Body of pancreas (tissue), 4 donors: Measurements from ENCODE around the gene DNAJC28. TPM values are rescaled to one million over a fixed set of nuclear protein-coding genes. Genes with fewer than 3 reads are reported as not detected.

Source experiments
- ATAC-seq: fragments of 150-250 bp; one replicate; pipeline ENCODE4 v1.9.1; 2016
- DNase-seq, 4 donors: peaks; one replicate each; pipeline ENCODE4 v3.0.0-alpha.2; 2019
- H3K27ac ChIP-seq, 4 donors: fragments of 200-600 bp; sonication (generic); 1 replicate in 3 of 4; 2 replicates in 1 of 4; pipeline versions ENCODE4 v1.5.1 to v1.6.1; 2016 to 2019; ENCODE audit warnings: mild to moderate bottlenecking in 1 of 4, mixed read lengths in 1 of 4, moderate library complexity in 1 of 4
- H3K27me3 ChIP-seq, 2 donors: fragments of 200-600 bp; sonication (generic); one replicate each; pipeline ENCODE4 v1.6.0; 2016; ENCODE audit warnings: mild to moderate bottlenecking in 1 of 2
- H3K36me3 ChIP-seq, 2 donors: fragments of 200-600 bp; sonication (generic); replicated peaks in 1 of 2; 2 replicates each; pipeline ENCODE4 v1.5.1; 2016; ENCODE audit warnings: low read depth in 2 of 2; ENCODE audit not compliant: insufficient read depth in 1 of 2
- H3K4me1 ChIP-seq: fragments of 200-600 bp; sonication (generic); one replicate; pipeline ENCODE4 v1.6.0; 2016
- H3K4me3 ChIP-seq, 2 donors: fragments of 200-600 bp; sonication (generic); 1 replicate in 1 of 2; 2 replicates in 1 of 2; pipeline ENCODE4 v1.5.1; 2016 to 2019
- H3K9me3 ChIP-seq, 3 donors: fragments of 200-600 bp; sonication (generic); 1 replicate in 2 of 3; 2 replicates in 1 of 3; pipeline ENCODE4 v1.5.1; 2016
- POLR2A ChIP-seq, 3 donors: fragments of 450-650 bp; IDR thresholded peaks; one replicate each; pipeline ENCODE4 v1.6.1; 2016; ENCODE audit warnings: antibody characterized with exemption in 3 of 3, mild to moderate bottlenecking in 2 of 3
- WGBS, 2 donors: methylation state at CpG; one replicate each; pipeline ENCODE4 v1.1.5; 2017; 5-methylcytosine and 5-hydroxymethylcytosine counted together
- intact Hi-C: fragments of 100-400 bp; cut with DNase I; formaldehyde crosslinking; loops from one replicate; pipeline ENCODE4 v1.15.1; 2023
- total RNA-seq, 2 donors: library from RNA; depleted of rRNA; stranded (reverse); fragments of >200 nt; gene quantifications; one replicate each; pipeline ENCODE4 v1.1.0, GENCODE V29; 2016
- TF ChIP-seq, protein P1 (sequence below), 7 experiments: fragments of 450-650 bp in 4 of 7; fragments of 200-600 bp in 3 of 7; sonication (generic) in 3 of 7; IDR thresholded peaks; one replicate each; pipeline ENCODE4 v1.5.1; 2016 to 2019; ENCODE audit warnings: antibody characterized with exemption in 7 of 7

The DNAJC28 gene
- total RNA-seq, 2 donors from 2014 or later: 1.3 to 2.3 TPM

DNA sequence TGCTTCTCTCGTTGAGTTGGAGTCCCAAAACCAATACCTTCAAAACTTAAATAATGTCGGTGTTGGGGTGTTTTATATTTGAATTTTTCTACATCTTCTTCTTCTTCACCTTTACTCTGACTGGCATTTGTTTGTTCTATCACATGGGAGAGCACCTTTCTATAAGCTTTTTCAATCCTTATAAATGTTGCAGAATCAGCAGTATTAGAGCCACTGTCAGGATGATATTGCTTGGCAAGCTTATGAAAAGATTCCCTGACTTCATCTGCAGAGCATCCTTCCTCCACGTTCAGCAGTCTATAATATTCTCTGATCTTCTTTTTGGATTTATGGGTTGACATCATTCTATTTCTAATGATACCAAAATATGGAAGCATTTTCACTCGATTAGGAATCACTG lies 2.6 kb downstream of the DNAJC28 start:
- H3K4me1 ChIP-seq: peaks cover 5% of the 10 kb centered on the region
- DNase-seq (no peak), ATAC-seq (no peak)
- intact Hi-C loops: no loop called here
- H3K27me3 ChIP-seq: no peaks in the 10 kb centered on the region
- no peak for TF ChIP-seq POLR2A (IDR thresholded peaks at IDR 0.05)
- TF ChIP-seq, protein P1, sequence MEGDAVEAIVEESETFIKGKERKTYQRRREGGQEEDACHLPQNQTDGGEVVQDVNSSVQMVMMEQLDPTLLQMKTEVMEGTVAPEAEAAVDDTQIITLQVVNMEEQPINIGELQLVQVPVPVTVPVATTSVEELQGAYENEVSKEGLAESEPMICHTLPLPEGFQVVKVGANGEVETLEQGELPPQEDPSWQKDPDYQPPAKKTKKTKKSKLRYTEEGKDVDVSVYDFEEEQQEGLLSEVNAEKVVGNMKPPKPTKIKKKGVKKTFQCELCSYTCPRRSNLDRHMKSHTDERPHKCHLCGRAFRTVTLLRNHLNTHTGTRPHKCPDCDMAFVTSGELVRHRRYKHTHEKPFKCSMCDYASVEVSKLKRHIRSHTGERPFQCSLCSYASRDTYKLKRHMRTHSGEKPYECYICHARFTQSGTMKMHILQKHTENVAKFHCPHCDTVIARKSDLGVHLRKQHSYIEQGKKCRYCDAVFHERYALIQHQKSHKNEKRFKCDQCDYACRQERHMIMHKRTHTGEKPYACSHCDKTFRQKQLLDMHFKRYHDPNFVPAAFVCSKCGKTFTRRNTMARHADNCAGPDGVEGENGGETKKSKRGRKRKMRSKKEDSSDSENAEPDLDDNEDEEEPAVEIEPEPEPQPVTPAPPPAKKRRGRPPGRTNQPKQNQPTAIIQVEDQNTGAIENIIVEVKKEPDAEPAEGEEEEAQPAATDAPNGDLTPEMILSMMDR (IDR thresholded peaks at IDR 0.05): no peak
- H3K9me3 ChIP-seq: no peaks in the 10 kb centered on the region
- H3K4me3 ChIP-seq: no peak overlapping the region
- no peak overlapping the region for H3K27ac ChIP-seq
- 88 to 92% methylated on average over 4 of the region's 4 CpGs for WGBS, 2 donors
- H3K36me3 ChIP-seq: no peaks in the 10 kb centered on the region

DNA sequence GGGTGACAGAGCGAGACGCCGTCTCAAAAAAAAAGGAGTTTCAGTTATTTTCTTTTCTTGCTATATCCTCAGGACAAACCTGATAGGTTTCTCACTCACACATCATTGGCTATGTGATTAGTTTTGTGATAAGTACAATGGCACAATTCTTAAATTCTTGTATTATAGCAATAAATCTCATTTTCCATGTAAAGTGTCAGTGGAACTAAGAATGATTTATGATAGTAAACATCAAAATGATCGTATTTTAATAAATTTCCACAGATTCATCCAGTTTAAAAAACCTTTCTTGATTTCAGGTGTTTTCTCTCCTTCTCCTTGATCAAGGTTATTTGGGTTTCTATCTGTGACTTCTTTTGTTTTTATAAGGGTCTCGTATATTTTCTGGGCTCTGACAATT lies 3.5 kb downstream of the DNAJC28 start:
- Histone ChIP-seq H3K27ac (no peak overlapping the region), H3K4me1 (peaks cover 5% of the 10 kb centered on the region), H3K9me3 (no peaks in the 10 kb centered on the region), H3K36me3 (no peaks in the 10 kb centered on the region), H3K27me3 (no peaks in the 10 kb centered on the region), H3K4me3 (no peak overlapping the region)
- intact Hi-C loops: no loop called here
- WGBS, 2 donors: 86 to 88% methylated on average over 5 of the region's 5 CpGs
- no peak for DNase-seq
- TF ChIP-seq POLR2A (IDR thresholded peaks at IDR 0.05): no peak
- TF ChIP-seq, protein P1 (IDR thresholded peaks at IDR 0.05): no peak
- ATAC-seq: no peak

DNA sequence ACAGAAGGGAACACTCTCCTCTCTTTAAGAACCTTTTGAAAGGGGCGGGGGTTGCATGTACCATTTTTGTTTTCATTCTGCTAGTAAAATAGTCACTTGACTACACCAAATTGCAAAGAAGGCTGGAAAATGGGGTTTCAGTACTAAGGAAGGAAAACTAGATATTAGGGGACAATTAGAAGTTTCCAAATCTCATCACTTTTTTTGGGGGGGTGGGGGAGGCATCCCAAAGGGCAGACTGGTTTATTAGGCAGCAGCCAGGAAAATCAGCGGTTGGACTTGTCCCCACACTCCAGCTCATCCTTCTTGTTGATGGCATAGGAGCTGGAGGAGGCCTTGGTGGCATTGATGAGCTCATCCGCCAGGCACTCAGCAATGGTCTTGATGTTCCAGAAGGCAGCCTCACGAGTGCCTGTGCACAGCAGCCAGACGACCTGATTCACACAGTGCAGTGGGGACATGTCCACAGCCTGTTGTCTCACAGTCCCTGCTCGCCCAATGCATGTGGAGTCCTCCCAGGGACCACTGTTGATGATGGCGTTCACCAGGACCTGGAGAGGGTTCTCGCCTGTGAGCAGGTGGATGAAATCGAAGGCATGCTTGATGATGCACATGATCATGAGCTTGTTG lies 10.1 kb downstream of the DNAJC28 start:
- Histone ChIP-seq H3K4me1 (peaks cover 13% of the 10 kb centered on the region), H3K36me3 (no peaks in the 10 kb centered on the region), H3K9me3 (no peaks in the 10 kb centered on the region), H3K27ac (no peak overlapping the region), H3K4me3 (no peak overlapping the region), H3K27me3 (no peaks in the 10 kb centered on the region)
- 84 to 90% methylated on average over 7 to 9 of the region's 9 CpGs for WGBS, 2 donors
- ATAC-seq (no peak), DNase-seq (no peak)
- TF ChIP-seq, protein P1 (IDR thresholded peaks at IDR 0.05): no peak
- intact Hi-C loops: no loop called here

DNA sequence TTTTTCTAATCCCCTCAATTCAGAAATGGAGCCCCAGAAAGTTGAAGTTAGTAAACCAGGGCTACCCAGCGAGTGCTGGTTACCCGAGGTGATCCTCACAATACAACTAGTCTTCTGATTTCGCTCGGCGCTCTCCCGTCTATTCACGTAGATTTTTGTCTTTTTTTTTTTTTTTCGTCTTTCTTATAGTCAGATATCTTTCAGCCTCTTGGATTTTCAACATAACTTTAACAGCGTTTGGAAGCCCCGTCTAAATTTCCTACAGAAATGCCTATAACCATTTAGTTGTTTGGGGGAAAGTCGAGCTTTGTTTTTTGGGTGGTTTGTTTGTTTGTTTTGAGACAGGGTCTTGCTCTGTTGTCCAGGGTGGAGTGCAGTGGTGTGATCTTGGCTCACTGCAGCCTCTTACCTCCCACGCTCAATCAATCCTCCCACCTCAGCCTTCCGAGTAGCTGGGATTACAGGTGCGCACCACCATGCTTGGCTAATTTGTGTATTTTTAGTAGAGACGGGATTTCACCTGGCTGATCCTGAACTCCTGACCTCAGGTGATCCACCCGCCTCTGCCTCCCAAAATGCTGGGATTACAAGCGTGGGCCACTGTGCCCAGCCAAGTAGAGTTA lies 10.9 kb downstream of the DNAJC28 start:
- intact Hi-C loops: no loop called here
- no peaks in the 10 kb centered on the region for H3K9me3 ChIP-seq
- no peaks in the 10 kb centered on the region for H3K27me3 ChIP-seq
- peaks cover 13% of the 10 kb centered on the region for H3K4me1 ChIP-seq
- H3K36me3 ChIP-seq: no peaks in the 10 kb centered on the region
- peak overlapping the region; percentile 74 to 99 (median 92) for H3K27ac ChIP-seq
- H3K4me3 ChIP-seq: peak overlapping the region in 1 of 2 donors; percentile 52
- DNase-seq (no peak), ATAC-seq (no peak)
- TF ChIP-seq POLR2A (IDR thresholded peaks at IDR 0.05): no peak
- TF ChIP-seq, protein P1 (IDR thresholded peaks at IDR 0.05): no peak
- WGBS, 2 donors: 18% methylated on average over 17 of the region's 17 CpGs
